HG03575 (cell line): ENCODE measurements around the gene DACH1.

Source experiments
- ATAC-seq: cut with Tn5 transposase; IDR thresholded peaks from one replicate; pipeline ENCODE4 v1.9.1; 2021; ENCODE audit not compliant: unreplicated experiment, insufficient number of reproducible peaks, low FRiP score; ENCODE audit errors: extremely low read depth

The DACH1 gene

GRCh38 chr13:71730267-71730666 is 136.7 kb downstream of the DACH1 start:
- ATAC-seq: no peak

GRCh38 chr13:71729441-71729840 is 137.6 kb downstream of the DACH1 start:
- no peak for ATAC-seq

GRCh38 chr13:71727662-71728061 is 139.3 kb downstream of the DACH1 start:
- no peak for ATAC-seq

- no peak for ATAC-seq
These were observed 140.0 kb downstream of the DACH1 start for GRCh38 chr13:71727042-71727441.

- ATAC-seq: no peak
These were observed 144.8 kb downstream of the DACH1 start for GRCh38 chr13:71722206-71722605.

- no peak for ATAC-seq
These were observed 145.9 kb downstream of the DACH1 start for GRCh38 chr13:71721104-71721503.

GRCh38 chr13:71718931-71719330 is 148.1 kb downstream of the DACH1 start:
- no peak for ATAC-seq

GRCh38 chr13:71714802-71715375 is 152.1 kb downstream of the DACH1 start:
- ATAC-seq: no peak

- ATAC-seq: no peak
These were observed 153.9 kb downstream of the DACH1 start for GRCh38 chr13:71712988-71713653.

GRCh38 chr13:71704656-71705055 is 162.3 kb downstream of the DACH1 start:
- ATAC-seq: no peak

- ATAC-seq: no peak
These were observed 163.9 kb downstream of the DACH1 start for GRCh38 chr13:71703138-71703537.

GRCh38 chr13:71702253-71702652 is 164.8 kb downstream of the DACH1 start:
- no peak for ATAC-seq

GRCh38 chr13:71701741-71702140 is 165.3 kb downstream of the DACH1 start:
- no peak for ATAC-seq

GRCh38 chr13:71699342-71699741 is 167.7 kb downstream of the DACH1 start:
- no peak for ATAC-seq

- no peak for ATAC-seq
These were observed 171.3 kb downstream of the DACH1 start for GRCh38 chr13:71695662-71696061.

- ATAC-seq: no peak
These were observed 181.9 kb downstream of the DACH1 start for GRCh38 chr13:71685072-71685471.

GRCh38 chr13:71681901-71682613 is 184.9 kb downstream of the DACH1 start:
- ATAC-seq: no peak

- no peak for ATAC-seq
These were observed 189.9 kb downstream of the DACH1 start for GRCh38 chr13:71677124-71677523.

- no peak for ATAC-seq
These were observed 194.5 kb downstream of the DACH1 start for GRCh38 chr13:71672512-71672911.

- no peak for ATAC-seq
These were observed 203.6 kb downstream of the DACH1 start for GRCh38 chr13:71663431-71663830.
